ENCODE measurements around the gene AHCTF1. TPM values are rescaled to one million over a fixed set of nuclear protein-coding genes. Genes with fewer than 3 reads are reported as not detected.

AHCTF1 gene
- total RNA-seq, 1 experiment from 2014 or later, result 44.3 TPM

- H3K4me3 Mint-ChIP-seq, result no peak overlapping the region
- no peak overlapping the region for H4K8ac ChIP-seq (replicated peaks; ENCODE audit: insufficient read length, low read depth, low read length)
These were observed 93.7 kb downstream of the AHCTF1 start for GRCh38 chr1:246838118-246838456.

More at GRCh38 chr1:246838118-246838456, 93.7 kb downstream of the AHCTF1 start:
- Histone ChIP-seq H3K14ac (ENCODE audit: insufficient read depth, low read length) (no peak overlapping the region), H3K79me1 (ENCODE audit: insufficient read depth, low read depth, low read length, poor library complexity, severe bottlenecking) (no peaks in the 10 kb centered on the region), H3K23ac (ENCODE audit: insufficient read length, low read depth, low read length) (no peak overlapping the region), H3K27ac (ENCODE audit: insufficient read length, low read depth, low read length) (no peak overlapping the region), H2BK15ac (ENCODE audit: low read depth, low read length) (no peak overlapping the region), H3K18ac (ENCODE audit: insufficient read length, low read depth, low read length) (no peak overlapping the region), H3K9me3 (ENCODE audit: control insufficient read depth, low read depth, low read length) (no peaks in the 10 kb centered on the region), H3K56ac (ENCODE audit: insufficient read length, low read depth, low read length) (no peak overlapping the region), H3K4me2 (ENCODE audit: insufficient read depth, insufficient read length, low read length) (no peak overlapping the region), H3K4ac (ENCODE audit: low read depth, low read length) (no peak overlapping the region), H4K91ac (ENCODE audit: insufficient read length, low read depth, low read length) (no peak overlapping the region), H2BK120ac (ENCODE audit: low read depth, low read length, poor library complexity, severe bottlenecking) (no peak overlapping the region), H2AFZ (ENCODE audit: low read length) (no peak overlapping the region), H2AK5ac (ENCODE audit: insufficient read length, low read length) (no peak overlapping the region), H4K5ac (ENCODE audit: insufficient read length, low read depth, low read length) (no peak overlapping the region), H3K79me2 (ENCODE audit: insufficient read depth, low read length) (no peaks in the 10 kb centered on the region), H2BK5ac (ENCODE audit: insufficient read length, low read length) (no peak overlapping the region), H3K9ac (ENCODE audit: extremely low read depth, insufficient read length, low read length) (no peak overlapping the region), H2BK12ac (ENCODE audit: insufficient read length, low read depth, low read length) (no peak overlapping the region), H3K4me1 (ENCODE audit: insufficient read depth, low read length) (no peaks in the 10 kb centered on the region), H2BK20ac (ENCODE audit: low read depth, low read length, poor library complexity, severe bottlenecking) (no peak overlapping the region), H4K20me1 (ENCODE audit: control insufficient read depth, insufficient read depth, insufficient read length) (no peaks in the 10 kb centered on the region), H3T11ph (ENCODE audit: low read length) (no peak overlapping the region), H3K23me2 (ENCODE audit: insufficient read length, low read depth, low read length, poor library complexity, severe bottlenecking) (no peaks in the 10 kb centered on the region), H3K27me3 (ENCODE audit: insufficient read depth, low read length) (no peaks in the 10 kb centered on the region)
- no CpG with 5 or more reads among the region's 2 CpGs for WGBS (ENCODE audit: extremely low coverage, insufficient read length, low lambda C conversion rate)
- no peaks in the 10 kb centered on the region for H3K4me1 Mint-ChIP-seq
- no peaks in the 10 kb centered on the region; a peak in 1 of 5 replicates for H3K9me3 Mint-ChIP-seq
- H3K36me3 Mint-ChIP-seq (ENCODE audit: insufficient read depth in 1 of 3, low read depth in 3 of 3), result peaks cover 5 to 21% (median 14%) of the 10 kb centered on the region in 3 experiments; a peak in 6 of 7 replicates
- TF ChIP-seq CTCF (conservative IDR thresholded peaks at IDR 0.05), result no peak
- no peak overlapping the region for H3K27ac Mint-ChIP-seq
- DNase-seq, result no peak
- H3K27me3 Mint-ChIP-seq (ENCODE audit: low read depth), result no peaks in the 10 kb centered on the region

All from H9 (cell line).